PFSK-1 (cell line): ENCODE data around the gene OGFOD3.

Experiments used
- POLR2AphosphoS5 ChIP-seq: IDR thresholded peaks from 2 replicates; pipeline ENCODE4 v1.6.1; 2012; ENCODE audit warnings: low read depth, mild to moderate bottlenecking, control low read depth, low read length, moderate library complexity
- TAF1 ChIP-seq: IDR thresholded peaks from 2 replicates; pipeline ENCODE4 v1.6.1; 2012; ENCODE audit warnings: low read length, control low read depth, borderline replicate concordance; ENCODE audit not compliant: insufficient read depth
- TF ChIP-seq, protein P1 (sequence below), 2 experiments: IDR thresholded peaks; 2 replicates each; pipeline versions ENCODE4 v1.6.1 to v1.8.0; 2011 to 2012; ENCODE audit warnings: low read depth in 2 of 2, low read length in 2 of 2, control low read depth in 1 of 2, inconsistent platforms in 1 of 2, mild to moderate bottlenecking in 1 of 2, moderate library complexity in 1 of 2; ENCODE audit not compliant: insufficient read depth in 1 of 2

DNA sequence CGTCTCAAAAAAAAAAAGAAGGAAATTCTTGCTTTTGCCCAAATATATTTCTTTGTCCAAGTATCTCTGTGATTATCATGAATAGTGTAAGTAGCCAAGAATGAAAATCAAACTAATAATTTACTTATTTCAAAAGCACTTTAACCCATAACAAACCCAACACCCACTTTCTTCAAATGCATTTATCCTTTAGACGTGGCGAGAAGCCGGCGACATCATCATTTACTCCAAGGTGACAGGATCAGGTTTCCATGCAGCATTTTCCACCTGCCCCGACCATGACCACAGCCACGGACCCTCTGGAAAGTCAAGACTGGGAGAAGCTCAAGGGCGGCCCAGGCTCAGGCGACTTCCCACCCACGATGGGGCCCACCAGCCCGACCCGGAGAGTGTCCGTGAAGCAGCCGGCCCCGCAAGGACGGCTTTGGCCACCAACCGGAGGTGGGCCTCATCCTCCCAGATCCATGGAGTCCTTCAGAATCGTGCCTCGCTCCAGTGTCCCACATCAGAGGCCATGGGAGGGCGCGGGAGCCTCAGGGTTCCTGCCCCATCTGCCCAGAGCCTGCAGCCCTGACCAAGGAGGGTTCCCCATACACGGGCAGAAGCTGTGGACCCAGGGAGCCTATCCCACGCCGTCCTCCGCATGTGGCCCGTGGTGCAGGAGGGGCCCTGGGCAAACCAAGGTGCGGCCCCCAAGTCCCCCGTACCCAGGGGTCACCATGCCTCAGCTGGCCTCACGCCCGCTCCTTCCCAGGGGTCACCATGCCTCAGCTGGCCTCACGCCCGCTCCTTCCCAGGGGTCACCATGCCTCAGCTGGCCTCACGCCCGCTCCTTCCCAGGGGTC lies 28.1 kb downstream of the OGFOD3 start:
- TF ChIP-seq POLR2AphosphoS5 (no peak), TAF1 (no peak)
- TF ChIP-seq, protein P1, sequence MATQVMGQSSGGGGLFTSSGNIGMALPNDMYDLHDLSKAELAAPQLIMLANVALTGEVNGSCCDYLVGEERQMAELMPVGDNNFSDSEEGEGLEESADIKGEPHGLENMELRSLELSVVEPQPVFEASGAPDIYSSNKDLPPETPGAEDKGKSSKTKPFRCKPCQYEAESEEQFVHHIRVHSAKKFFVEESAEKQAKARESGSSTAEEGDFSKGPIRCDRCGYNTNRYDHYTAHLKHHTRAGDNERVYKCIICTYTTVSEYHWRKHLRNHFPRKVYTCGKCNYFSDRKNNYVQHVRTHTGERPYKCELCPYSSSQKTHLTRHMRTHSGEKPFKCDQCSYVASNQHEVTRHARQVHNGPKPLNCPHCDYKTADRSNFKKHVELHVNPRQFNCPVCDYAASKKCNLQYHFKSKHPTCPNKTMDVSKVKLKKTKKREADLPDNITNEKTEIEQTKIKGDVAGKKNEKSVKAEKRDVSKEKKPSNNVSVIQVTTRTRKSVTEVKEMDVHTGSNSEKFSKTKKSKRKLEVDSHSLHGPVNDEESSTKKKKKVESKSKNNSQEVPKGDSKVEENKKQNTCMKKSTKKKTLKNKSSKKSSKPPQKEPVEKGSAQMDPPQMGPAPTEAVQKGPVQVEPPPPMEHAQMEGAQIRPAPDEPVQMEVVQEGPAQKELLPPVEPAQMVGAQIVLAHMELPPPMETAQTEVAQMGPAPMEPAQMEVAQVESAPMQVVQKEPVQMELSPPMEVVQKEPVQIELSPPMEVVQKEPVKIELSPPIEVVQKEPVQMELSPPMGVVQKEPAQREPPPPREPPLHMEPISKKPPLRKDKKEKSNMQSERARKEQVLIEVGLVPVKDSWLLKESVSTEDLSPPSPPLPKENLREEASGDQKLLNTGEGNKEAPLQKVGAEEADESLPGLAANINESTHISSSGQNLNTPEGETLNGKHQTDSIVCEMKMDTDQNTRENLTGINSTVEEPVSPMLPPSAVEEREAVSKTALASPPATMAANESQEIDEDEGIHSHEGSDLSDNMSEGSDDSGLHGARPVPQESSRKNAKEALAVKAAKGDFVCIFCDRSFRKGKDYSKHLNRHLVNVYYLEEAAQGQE (IDR thresholded peaks at IDR 0.05; ENCODE audit: insufficient read depth in 1 of 2, low read depth in 2 of 2, low read length in 2 of 2), result no peak
